Kidney (tissue), 14 donors: ENCODE results near the gene FBLN2. TPM values are rescaled to one million over a fixed set of nuclear protein-coding genes. Genes with fewer than 3 reads are reported as not detected.

Experiments used
- DNase-seq, 5 donors: peaks; one replicate each; pipeline ENCODE4 v3.0.0-alpha.2; 2013 to 2020
- FAIRE-seq: peaks from 2 replicates; lab custom pipeline; 2012; peaks lifted over from hg19 to GRCh38; lab: Jason Lieb, UNC
- H3K27ac ChIP-seq, 2 donors: one replicate each; pipeline ENCODE4 v1.7.0; 2013; ENCODE audit warnings: low read depth in 2 of 2, low read length in 2 of 2, inconsistent platforms in 1 of 2
- H3K27me3 ChIP-seq: one replicate; pipeline ENCODE4 v1.7.1; 2013; ENCODE audit warnings: low read length, inconsistent platforms; ENCODE audit not compliant: control insufficient read depth, insufficient read depth
- H3K36me3 ChIP-seq, 3 donors: one replicate each; pipeline versions ENCODE4 v1.7.0 to v1.7.1; 2013; ENCODE audit warnings: low read length in 3 of 3, control low read depth in 1 of 3, inconsistent platforms in 1 of 3; ENCODE audit not compliant: insufficient read depth in 3 of 3, control insufficient read depth in 2 of 3
- H3K4me1 ChIP-seq, 3 donors: one replicate each; pipeline versions ENCODE4 v1.7.0 to v1.7.1; 2013; ENCODE audit warnings: low read length in 3 of 3, inconsistent platforms in 1 of 3, low read depth in 1 of 3; ENCODE audit not compliant: control insufficient read depth in 2 of 3, insufficient read depth in 2 of 3
- H3K4me3 ChIP-seq, 3 donors: one replicate each; pipeline versions ENCODE4 v1.7.0 to v1.8.1; 2013; ENCODE audit warnings: low read length in 3 of 3, control low read depth in 1 of 3, inconsistent platforms in 1 of 3
- H3K9ac ChIP-seq, 3 donors: one replicate each; pipeline versions ENCODE4 v1.7.0 to v1.7.1; 2013; ENCODE audit warnings: low read length in 3 of 3, control low read depth in 1 of 3, inconsistent platforms in 1 of 3
- H3K9me3 ChIP-seq, 3 donors: one replicate each; pipeline versions ENCODE4 v1.7.0 to v1.7.1; 2013; ENCODE audit warnings: low read length in 3 of 3, control low read depth in 1 of 3, inconsistent platforms in 1 of 3; ENCODE audit not compliant: control insufficient read depth in 2 of 3, insufficient read depth in 1 of 3
- CTCF ChIP-seq: IDR thresholded peaks from 3 replicates; pipeline ENCODE4 v1.5.1; 2012; ENCODE audit warnings: mild to moderate bottlenecking, moderate library complexity, borderline replicate concordance; ENCODE audit not compliant: insufficient read depth; ENCODE audit errors: extremely low read depth
- intact Hi-C: fragments of 100-400 bp; cut with DNase I; formaldehyde crosslinking; loops from one replicate; pipeline ENCODE4 v1.11.1; 2022
- polyA plus RNA-seq: library from polyadenylated mRNA; stranded (reverse); fragments of 350-450 nt; fragmentation: Illumina TruSeq; extraction: RNeasy Lipid Tissue Mini Kit (QIAGEN cat#74804); gene quantifications from one replicate; pipeline ENCODE4 v1.2.3, GENCODE V29; 2014; ENCODE audit warnings: low read depth, low replicate concordance; ENCODE audit not compliant: insufficient read depth
- total RNA-seq: library from RNA; stranded (reverse); fragmentation: NEBNext Ultra II Directional; extraction: Animal tissue kit (Norgen Biotek cat#: 25700); gene quantifications from one replicate; pipeline ENCODE4 v1.2.1, GENCODE V29; 2021
- donor health status: control.
- donor health status: control.
- donor health status: control.
- donor health status: control.
- donor health status: control.
- donor health status: DM: yes; HTN: yes; CAD: no.
- donor health status: Normal renal cell carcinoma (clear cell type).

Gene FBLN2
- total and polyA plus RNA-seq, 2 donors from 2014 or later: 3.2 to 43.4 TPM

- peaks cover 0 to 3% (median 0%) of the 10 kb centered on the region in 3 donors for H3K4me1 ChIP-seq
- TF ChIP-seq CTCF: peak; percentile 95
- intact Hi-C loops: loop anchor here (5.0 kb wide), 1 partner anchor 151 kb away; no protein-coding TSS in a partner anchor
- no peak overlapping the region for H3K9ac ChIP-seq
- no peaks in the 10 kb centered on the region for H3K27me3 ChIP-seq
- H3K4me3 ChIP-seq: no peak overlapping the region
- H3K27ac ChIP-seq: no peak overlapping the region
- DNase-seq (peak; percentile 90 to 93 (median 92)), FAIRE-seq (no peak)
- H3K9me3 ChIP-seq: no peaks in the 10 kb centered on the region
- no peaks in the 10 kb centered on the region for H3K36me3 ChIP-seq
These were observed 99.4 kb downstream of the FBLN2 start for GRCh38 chr3:13648060-13649001.

GRCh38 chr3:13650210-13651056, 101.5 kb downstream of the FBLN2 start:
- H3K4me3 ChIP-seq: no peak overlapping the region
- no peak for FAIRE-seq
- intact Hi-C loops: no loop called here

GRCh38 chr3:13651057-13651400, 102.1 kb downstream of the FBLN2 start:
- DNase-seq: no peak
- Histone ChIP-seq H3K4me1 (peaks cover 0 to 4% (median 0%) of the 10 kb centered on the region in 3 donors), H3K4me3 (no peak overlapping the region), H3K27me3 (no peaks in the 10 kb centered on the region), H3K9ac (no peak overlapping the region), H3K36me3 (no peaks in the 10 kb centered on the region), H3K9me3 (no peaks in the 10 kb centered on the region), H3K27ac (no peak overlapping the region)
- intact Hi-C loops: no loop called here
- no peak for FAIRE-seq
- TF ChIP-seq CTCF: no peak

More at GRCh38 chr3:13650210-13651056, 101.5 kb downstream of the FBLN2 start:
- DNase-seq: peak; percentile 86 to 93 (median 88)
- H3K36me3 ChIP-seq: no peaks in the 10 kb centered on the region
- peaks cover 0 to 4% (median 0%) of the 10 kb centered on the region in 3 donors for H3K4me1 ChIP-seq
- H3K9me3 ChIP-seq: no peaks in the 10 kb centered on the region
- no peak overlapping the region for H3K9ac ChIP-seq
- H3K27me3 ChIP-seq: no peaks in the 10 kb centered on the region
- H3K27ac ChIP-seq: no peak overlapping the region
- peak; percentile 86 for TF ChIP-seq CTCF
